CD8-positive, alpha-beta memory T cell (primary cell): Measurements from ENCODE around the gene KRTAP10-9. TPM values are rescaled to one million over a fixed set of nuclear protein-coding genes. Genes with fewer than 3 reads are reported as not detected.
"Not testable (repeated sequence)": the region's sequence is repeated elsewhere in the genome, so short reads cannot be mapped to it uniquely, and the experiment has no call there.

Experiments used
- CTCF ChIA-PET: fragments of 350-600 bp; sonication (Branson Sonifier 250); formaldehyde crosslinking; loops from one replicate; lab custom pipeline; 2021; ENCODE audit warnings: antibody characterized with exemption; lab: Charles Lee
- POLR2A ChIA-PET: fragments of 350-600 bp; sonication (Branson Sonifier 250); formaldehyde crosslinking; loops from one replicate; lab custom pipeline; 2021; ENCODE audit warnings: antibody characterized with exemption; lab: Charles Lee
- DNase-seq, 5 donors: peaks; one replicate each; pipeline versions ENCODE4 v3.0.0 to v3.0.0-alpha.2; 2020 to 2022; ENCODE audit warnings: mixed read lengths in 1 of 5
- H3K27ac ChIP-seq: one replicate; pipeline ENCODE4 v1.7.0; 2013; ENCODE audit warnings: low read depth, mild to moderate bottlenecking, low read length, moderate library complexity
- H3K27me3 ChIP-seq: 2 replicates; pipeline ENCODE4 v1.7.0; 2013; ENCODE audit warnings: low read length, mild to moderate bottlenecking; ENCODE audit not compliant: insufficient read depth, poor library complexity, severe bottlenecking
- H3K36me3 ChIP-seq: 2 replicates; pipeline ENCODE4 v1.7.0; 2013; ENCODE audit warnings: mild to moderate bottlenecking, low read length, moderate library complexity; ENCODE audit not compliant: insufficient read depth
- H3K4me1 ChIP-seq: 2 replicates; pipeline ENCODE4 v1.7.0; 2013; ENCODE audit warnings: mild to moderate bottlenecking, low read length, moderate library complexity; ENCODE audit not compliant: insufficient read depth
- H3K4me3 ChIP-seq: 2 replicates; pipeline ENCODE4 v1.7.0; 2013; ENCODE audit warnings: mild to moderate bottlenecking, low read length
- H3K9me3 ChIP-seq: 2 replicates; pipeline ENCODE4 v1.7.0; 2013; ENCODE audit warnings: mild to moderate bottlenecking, low read length
- H3K27ac Mint-ChIP-seq, 8 donors: one replicate each; pipeline ENCODE4 v1.8.0; 2020 to 2021; ENCODE audit warnings: mixed read lengths in 8 of 8, mild to moderate bottlenecking in 6 of 8, inconsistent platforms in 3 of 8, moderate library complexity in 3 of 8
- H3K27me3 Mint-ChIP-seq, 2 donors: one replicate each; pipeline ENCODE4 v1.8.0; 2020 to 2021; ENCODE audit warnings: mixed read lengths in 2 of 2, mild to moderate bottlenecking in 1 of 2, moderate library complexity in 1 of 2
- H3K36me3 Mint-ChIP-seq, 3 donors: one replicate each; pipeline ENCODE4 v1.8.0; 2020 to 2021; ENCODE audit warnings: mixed read lengths in 3 of 3, inconsistent platforms in 1 of 3, mild to moderate bottlenecking in 1 of 3
- H3K4me1 Mint-ChIP-seq, 3 donors: one replicate each; pipeline ENCODE4 v1.8.0; 2020 to 2021; ENCODE audit warnings: mixed read lengths in 3 of 3, inconsistent platforms in 1 of 3, mild to moderate bottlenecking in 1 of 3
- H3K4me3 Mint-ChIP-seq, 7 donors: one replicate each; pipeline ENCODE4 v1.8.0; 2020 to 2021; ENCODE audit warnings: mixed read lengths in 7 of 7, mild to moderate bottlenecking in 6 of 7, moderate library complexity in 4 of 7, inconsistent platforms in 2 of 7
- H3K9me3 Mint-ChIP-seq, 5 donors: one replicate each; pipeline ENCODE4 v1.8.0; 2020 to 2022; ENCODE audit warnings: mixed read lengths in 5 of 5, mild to moderate bottlenecking in 3 of 5, moderate library complexity in 2 of 5, inconsistent platforms in 1 of 5
- polyA plus RNA-seq: library from polyadenylated mRNA; unstranded; fragments of 300-500 nt; fragmentation: Illumina TruSeq; gene quantifications from one replicate; pipeline ENCODE4 v1.2.3, GENCODE V29; 2021
- total RNA-seq, 2 experiments: library from RNA; stranded (reverse); gene quantifications; one replicate each; pipeline ENCODE4 v1.2.3, GENCODE V29; 2021

The KRTAP10-9 gene
- total and polyA plus RNA-seq, 3 experiments from 2014 or later = not detected

DNA sequence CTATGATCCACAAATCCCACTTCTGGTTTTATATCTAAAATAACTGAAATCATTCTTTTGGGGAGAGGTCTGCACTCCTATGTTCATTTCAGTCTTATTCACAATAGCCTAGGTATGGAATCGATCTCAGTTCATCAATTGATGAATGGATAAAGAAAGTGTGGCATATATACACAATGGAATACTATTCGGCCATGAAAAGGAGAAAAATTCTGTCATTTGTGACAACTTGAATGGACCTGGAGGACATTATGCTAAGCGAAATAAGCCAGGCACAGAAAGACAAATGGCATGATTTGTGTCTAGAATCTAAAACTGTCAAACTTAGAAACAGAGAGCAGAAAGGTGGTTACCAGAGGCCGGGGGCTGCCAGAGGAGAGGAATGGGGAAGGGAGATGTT is 20.4 kb upstream of the KRTAP10-9 start:
- no peak for DNase-seq
- Mint-ChIP-seq H3K36me3 (peaks cover 1 to 26% (median 2%) of the 10 kb centered on the region in 3 donors), H3K9me3 (peaks cover 12 to 29% (median 23%) of the 10 kb centered on the region in 5 donors), H3K4me3 (no peak overlapping the region), H3K27me3 (peaks cover 8 to 31% of the 10 kb centered on the region in 2 donors), H3K27ac (peak overlapping the region in 1 of 8 donors; percentile 63), H3K4me1 (no peaks in the 10 kb centered on the region)
- Histone ChIP-seq H3K4me1 (no peaks in the 10 kb centered on the region), H3K27ac (no peak overlapping the region), H3K4me3 (no peak overlapping the region), H3K36me3 (no peaks in the 10 kb centered on the region), H3K27me3 (peaks cover 5% of the 10 kb centered on the region), H3K9me3 (no peaks in the 10 kb centered on the region)
- POLR2A ChIA-PET = no interaction called here
- CTCF ChIA-PET = no interaction called here

GRCh38 chr21:44609193-44609592 is 17.7 kb upstream of the KRTAP10-9 start:
- Histone ChIP-seq H3K27ac (no peak overlapping the region), H3K27me3 (peaks cover 5% of the 10 kb centered on the region), H3K4me3 (no peak overlapping the region), H3K4me1 (no peaks in the 10 kb centered on the region), H3K9me3 (peaks cover 4% of the 10 kb centered on the region), H3K36me3 (no peaks in the 10 kb centered on the region)
- POLR2A ChIA-PET = no interaction called here
- DNase-seq = no peak
- CTCF ChIA-PET = no interaction called here
- Mint-ChIP-seq H3K27me3 (peaks cover 6 to 23% of the 10 kb centered on the region in 2 donors), H3K4me1 (no peaks in the 10 kb centered on the region), H3K27ac (no peak overlapping the region), H3K4me3 (no peak overlapping the region), H3K9me3 (peaks cover 13 to 29% (median 24%) of the 10 kb centered on the region in 5 donors), H3K36me3 (peaks cover 1 to 27% (median 2%) of the 10 kb centered on the region in 3 donors)

DNA sequence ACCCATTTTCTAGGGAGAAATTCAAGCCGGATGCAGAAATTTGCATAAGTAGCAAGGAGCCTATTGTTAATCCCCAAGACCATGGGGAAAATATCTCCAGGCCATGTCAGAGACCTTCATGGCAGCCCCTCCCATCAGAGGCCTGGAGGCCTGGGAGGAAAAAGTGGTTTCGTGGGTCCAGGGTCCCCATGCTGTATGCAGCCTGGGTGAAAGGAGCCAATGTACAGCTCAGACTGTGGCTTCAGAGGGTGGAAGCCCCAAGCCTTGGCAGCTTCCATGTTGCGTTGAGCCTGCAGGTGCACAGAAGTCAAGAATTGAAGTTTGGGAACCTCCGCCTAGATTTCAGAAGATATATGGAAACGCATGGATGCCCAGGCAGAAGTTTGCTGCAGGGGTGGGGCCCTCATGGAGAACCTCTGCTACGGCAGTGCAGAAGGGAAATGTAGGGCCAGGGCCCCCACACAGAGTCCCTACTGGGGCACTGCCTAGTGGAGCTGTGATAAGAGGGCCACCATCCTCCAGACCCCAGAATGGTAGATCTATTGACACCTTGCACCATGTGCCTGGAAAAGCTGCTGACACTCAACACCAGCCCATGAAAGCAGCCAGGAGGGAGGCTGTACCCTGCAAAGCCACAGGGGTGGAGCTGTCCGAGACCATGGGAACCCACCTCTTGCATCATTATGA is 16.6 kb upstream of the KRTAP10-9 start:
- ChIA-PET POLR2A (interaction anchor here (0.6 kb wide), 1 partner anchor 12 kb away, joined by 3 read pairs; no protein-coding TSS in a partner anchor), CTCF (interaction anchor here (1.0 kb wide), 1 partner anchor 92 kb away, joined by 3 read pairs; no protein-coding TSS in a partner anchor)
- not testable (repeated sequence) for H3K4me3 ChIP-seq

DNA sequence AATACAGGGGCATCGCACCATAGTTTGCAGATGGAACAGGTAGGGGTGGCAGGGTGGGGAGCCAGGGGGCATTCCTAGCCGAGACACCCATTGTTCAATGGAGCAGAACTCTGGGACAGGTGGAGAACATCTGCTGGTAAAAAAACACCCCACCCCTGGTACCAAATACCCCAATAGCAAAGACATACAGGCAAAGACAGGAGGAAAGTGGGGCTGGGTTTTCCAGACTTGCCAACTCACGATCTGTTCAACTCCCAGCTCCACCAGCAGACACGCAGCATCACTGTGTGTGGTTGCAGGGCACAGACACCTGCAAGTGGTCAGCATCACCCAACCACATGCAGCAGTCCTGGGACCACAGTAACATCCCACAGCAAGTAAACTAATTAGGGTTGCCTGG is 15.3 kb upstream of the KRTAP10-9 start:
- peaks cover 15 to 28% (median 24%) of the 10 kb centered on the region in 5 donors for H3K9me3 Mint-ChIP-seq
- Histone ChIP-seq H3K36me3 (no peaks in the 10 kb centered on the region), H3K27me3 (peaks cover 5% of the 10 kb centered on the region), H3K27ac (no peak overlapping the region), H3K4me3 (no peak overlapping the region), H3K4me1 (peaks cover 11% of the 10 kb centered on the region), H3K9me3 (peaks cover 4% of the 10 kb centered on the region)
- peaks cover 1 to 8% of the 10 kb centered on the region in 2 donors for H3K27me3 Mint-ChIP-seq
- ChIA-PET CTCF (no interaction called here), POLR2A (no interaction called here)
- H3K4me3 Mint-ChIP-seq = no peak overlapping the region
- DNase-seq = no peak
- H3K27ac Mint-ChIP-seq = no peak overlapping the region
- H3K36me3 Mint-ChIP-seq = peaks cover 1 to 20% (median 2%) of the 10 kb centered on the region in 3 donors
- H3K4me1 Mint-ChIP-seq = peaks cover 11 to 16% (median 14%) of the 10 kb centered on the region in 3 donors

More for the DNA sequence above, 16.6 kb upstream of the KRTAP10-9 start:
- H3K4me3 Mint-ChIP-seq, H3K36me3 ChIP-seq, H3K4me1 Mint-ChIP-seq, H3K27me3 ChIP-seq, H3K27ac ChIP-seq, H3K4me1 ChIP-seq, DNase-seq, H3K27ac Mint-ChIP-seq, H3K9me3 ChIP-seq: not testable (repeated sequence)
- Mint-ChIP-seq H3K9me3 (peaks cover 15 to 28% (median 24%) of the 10 kb centered on the region in 5 donors), H3K36me3 (peaks cover 1 to 23% (median 2%) of the 10 kb centered on the region in 3 donors), H3K27me3 (peaks cover 5 to 19% of the 10 kb centered on the region in 2 donors)

DNA sequence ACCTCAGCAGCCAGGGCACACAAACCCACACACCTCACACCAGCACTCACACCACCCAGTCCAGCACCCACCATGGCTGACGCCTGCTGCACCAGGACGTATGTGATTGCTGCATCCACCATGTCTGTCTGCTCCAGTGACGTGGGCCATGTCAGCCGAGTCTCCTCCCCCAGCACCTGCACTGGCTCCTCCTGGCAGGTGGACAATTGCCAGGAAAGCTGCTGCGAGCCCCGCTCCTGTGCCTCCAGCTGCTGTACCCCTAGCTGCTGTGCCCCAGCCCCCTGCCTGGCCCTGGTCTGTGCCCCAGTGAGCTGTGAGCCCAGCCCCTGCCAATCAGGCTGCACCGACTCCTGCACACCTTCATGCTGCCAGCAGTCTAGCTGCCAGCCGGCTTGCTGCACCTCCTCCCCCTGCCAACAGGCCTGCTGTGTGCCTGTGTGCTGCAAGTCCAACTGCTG is 14.8 kb upstream of the KRTAP10-9 start, which contains the start of gene KRTAP10-8:
TSS of gene KRTAP10-8 (plus strand) at position 51 of the 458 bp plus-strand sequence. CDS start at position 73, 22 bp downstream.
- peaks cover 4% of the 10 kb centered on the region for H3K9me3 ChIP-seq
- H3K36me3 ChIP-seq = no peaks in the 10 kb centered on the region
- H3K9me3 Mint-ChIP-seq = peaks cover 15 to 28% (median 24%) of the 10 kb centered on the region in 5 donors
- CTCF ChIA-PET = no interaction called here
- peak within 1 kb of the TSS in 1 of 8 donors; percentile 47 for H3K27ac Mint-ChIP-seq
- no peak within 1 kb of the TSS for H3K4me3 Mint-ChIP-seq
- POLR2A ChIA-PET = no interaction called here
- H3K4me3 ChIP-seq = no peak within 1 kb of the TSS
- peaks cover 5% of the 10 kb centered on the region for H3K27me3 ChIP-seq
- no peak for DNase-seq
- no peak within 1 kb of the TSS for H3K27ac ChIP-seq
- peaks cover 1 to 20% (median 2%) of the 10 kb centered on the region in 3 donors for H3K36me3 Mint-ChIP-seq
- peaks cover 14 to 21% (median 19%) of the 10 kb centered on the region in 3 donors for H3K4me1 Mint-ChIP-seq
- H3K4me1 ChIP-seq = peaks cover 16% of the 10 kb centered on the region
- peaks cover 1 to 7% of the 10 kb centered on the region in 2 donors for H3K27me3 Mint-ChIP-seq

DNA sequence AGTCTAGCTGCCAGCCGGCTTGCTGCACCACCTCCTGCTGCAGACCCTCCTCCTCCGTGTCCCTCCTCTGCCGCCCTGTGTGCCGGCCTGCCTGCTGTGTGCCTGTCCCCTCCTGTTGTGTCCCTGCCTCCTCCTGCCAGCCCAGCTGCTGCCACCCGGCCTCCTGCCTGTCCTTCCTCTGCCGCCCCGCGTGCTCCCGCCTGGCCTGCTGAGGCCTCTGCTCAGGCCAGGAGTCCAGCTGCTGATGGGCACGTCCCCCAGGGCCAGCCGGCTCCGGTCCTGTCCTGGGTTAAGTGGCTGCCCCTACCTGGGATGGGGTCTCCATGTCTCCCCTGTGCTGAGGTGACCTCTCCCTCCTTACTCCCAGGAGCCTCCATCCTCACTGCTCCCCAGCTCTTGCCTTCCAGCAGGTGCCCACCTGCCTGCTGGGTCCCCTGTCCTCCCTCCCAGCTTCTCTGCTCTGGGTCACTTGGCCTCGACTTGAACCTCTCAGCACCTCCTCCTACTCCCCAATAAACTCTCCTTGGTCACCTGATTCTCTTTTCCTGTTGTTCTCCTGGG is 14.1 kb upstream of the KRTAP10-9 start:
- Histone ChIP-seq H3K27me3 (peaks cover 1% of the 10 kb centered on the region), H3K27ac (no peak overlapping the region), H3K9me3 (peaks cover 4% of the 10 kb centered on the region), H3K4me3 (no peak overlapping the region), H3K4me1 (peaks cover 23% of the 10 kb centered on the region), H3K36me3 (no peaks in the 10 kb centered on the region)
- peaks cover 15 to 28% (median 24%) of the 10 kb centered on the region in 5 donors for H3K9me3 Mint-ChIP-seq
- DNase-seq = no peak
- peaks cover 16 to 27% (median 26%) of the 10 kb centered on the region in 3 donors for H3K4me1 Mint-ChIP-seq
- peaks cover 1 to 20% (median 2%) of the 10 kb centered on the region in 3 donors for H3K36me3 Mint-ChIP-seq
- H3K27ac Mint-ChIP-seq = peak overlapping the region in 1 of 8 donors; percentile 57
- CTCF ChIA-PET = no interaction called here
- no peak overlapping the region for H3K4me3 Mint-ChIP-seq
- POLR2A ChIA-PET = no interaction called here
- H3K27me3 Mint-ChIP-seq = peaks cover 0 to 5% of the 10 kb centered on the region in 2 donors

- H3K36me3 ChIP-seq = no peaks in the 10 kb centered on the region
- peaks cover 0 to 2% of the 10 kb centered on the region in 2 donors for H3K27me3 Mint-ChIP-seq
- H3K4me1 Mint-ChIP-seq = peaks cover 23 to 36% (median 34%) of the 10 kb centered on the region in 3 donors
- no peak overlapping the region for H3K27ac Mint-ChIP-seq
- no peak for DNase-seq
- H3K4me1 ChIP-seq = peaks cover 31% of the 10 kb centered on the region
- no peak overlapping the region for H3K27ac ChIP-seq
- peaks cover 2 to 20% (median 3%) of the 10 kb centered on the region in 3 donors for H3K36me3 Mint-ChIP-seq
- no peak overlapping the region for H3K4me3 Mint-ChIP-seq
- ChIA-PET CTCF (no interaction called here), POLR2A (no interaction called here)
- H3K4me3 ChIP-seq = no peak overlapping the region
- peaks cover 15 to 28% (median 24%) of the 10 kb centered on the region in 5 donors for H3K9me3 Mint-ChIP-seq
- H3K9me3 ChIP-seq = peaks cover 4% of the 10 kb centered on the region
- no peaks in the 10 kb centered on the region for H3K27me3 ChIP-seq
Measured at GRCh38 chr21:44613386-44614155, 13.3 kb upstream of the KRTAP10-9 start.
